NCI-H345 treated with DMSO at 0.1 percent for 48 hours (cell line): ENCODE measurements around the gene NOXA1.
A peak's percentile ranks its signal among the peaks of the same experiment; 100 is the strongest.
"Not testable (repeated sequence)": the region's sequence is repeated elsewhere in the genome, so short reads cannot be mapped to it uniquely, and the experiment has no call there.

Experiments used
- DNase-seq: peaks from one replicate; lab custom pipeline; 2025; ENCODE audit not compliant: unreplicated experiment; lab: John Stamatoyannopoulos, UW

Gene NOXA1

DNA sequence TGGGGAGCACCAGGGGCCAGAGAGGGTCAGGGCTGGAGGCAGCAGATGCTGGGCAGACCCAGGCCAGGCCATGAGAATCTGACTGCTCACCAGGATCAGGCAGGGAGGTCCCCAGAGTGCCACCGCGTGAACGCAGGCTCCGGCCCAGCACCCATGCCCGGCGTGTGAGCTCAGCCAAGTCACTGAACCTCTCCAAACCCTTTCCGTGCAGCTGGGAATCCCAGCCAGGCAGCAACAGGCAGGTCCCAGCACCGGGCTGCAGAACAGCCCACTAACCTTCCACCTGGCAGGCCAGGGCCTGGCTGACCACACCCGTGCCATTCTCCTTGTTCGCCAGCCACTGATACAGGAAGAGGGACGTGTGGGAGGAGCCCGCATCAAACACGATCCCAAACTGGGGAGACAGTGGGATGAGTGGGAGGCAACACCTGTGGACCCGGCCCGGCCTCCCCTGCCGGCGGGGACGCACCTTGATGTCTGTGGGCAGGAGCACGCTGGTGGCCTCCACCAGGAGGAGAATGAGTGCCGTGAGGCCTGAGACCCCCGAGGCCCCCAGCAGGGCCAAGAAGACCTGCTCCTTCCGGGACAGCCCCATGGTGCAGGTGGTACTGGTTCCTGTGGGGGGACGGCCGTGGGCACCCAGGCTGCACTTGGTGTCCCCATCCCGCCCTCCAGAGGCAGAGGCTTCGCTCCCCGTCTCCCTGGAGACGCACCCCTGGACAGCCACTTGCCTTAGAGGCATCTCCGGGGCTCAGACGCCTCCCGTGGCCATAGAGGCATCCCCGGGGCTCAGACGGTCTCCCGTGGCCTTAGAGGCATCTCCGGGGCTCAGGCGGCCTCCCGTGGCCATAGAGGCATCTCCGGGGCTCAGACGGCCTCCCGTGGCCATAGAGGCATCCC, 14.7 kb downstream of the NOXA1 start:
- DNase-seq: no peak

DNA sequence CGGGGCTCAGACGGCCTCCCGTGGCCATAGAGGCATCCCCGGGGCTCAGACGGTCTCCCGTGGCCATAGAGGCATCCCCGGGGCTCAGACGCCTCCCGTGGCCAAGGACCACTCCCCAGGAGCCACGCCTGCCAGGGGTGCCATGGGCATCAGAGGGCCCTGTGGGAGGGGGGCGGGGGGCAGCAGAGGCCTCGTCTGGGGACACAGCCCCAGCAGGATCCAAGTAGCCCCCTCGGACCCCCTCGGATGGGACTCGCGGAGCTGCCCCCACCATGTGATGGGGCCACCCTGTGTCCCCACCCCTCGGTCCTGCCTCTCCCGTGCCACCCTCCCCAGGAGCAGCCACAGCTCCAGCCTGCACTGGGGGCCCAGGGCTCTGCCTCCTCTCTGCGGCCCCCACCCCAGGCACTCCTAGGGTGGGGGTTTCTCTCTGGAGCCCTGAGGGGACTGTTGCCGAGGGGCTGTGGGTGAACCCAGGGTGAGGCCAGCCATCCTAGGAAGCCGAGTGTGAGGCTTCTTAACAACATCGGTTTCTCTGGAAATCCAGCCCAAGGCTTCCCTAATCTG, 15.5 kb downstream of the NOXA1 start:
- no peak for DNase-seq

GRCh38 chr9:137439158-137439714, 16.0 kb downstream of the NOXA1 start:
- DNase-seq: no peak

- DNase-seq: peak; percentile 68
Observed at GRCh38 chr9:137441289-137441934, 18.2 kb downstream of the NOXA1 start, which contains the start of gene ENTPD8. ENTPD8 (minus strand) TSS chr9:137441357; CDS start chr9:137438285, 3,072 bp downstream.

DNA sequence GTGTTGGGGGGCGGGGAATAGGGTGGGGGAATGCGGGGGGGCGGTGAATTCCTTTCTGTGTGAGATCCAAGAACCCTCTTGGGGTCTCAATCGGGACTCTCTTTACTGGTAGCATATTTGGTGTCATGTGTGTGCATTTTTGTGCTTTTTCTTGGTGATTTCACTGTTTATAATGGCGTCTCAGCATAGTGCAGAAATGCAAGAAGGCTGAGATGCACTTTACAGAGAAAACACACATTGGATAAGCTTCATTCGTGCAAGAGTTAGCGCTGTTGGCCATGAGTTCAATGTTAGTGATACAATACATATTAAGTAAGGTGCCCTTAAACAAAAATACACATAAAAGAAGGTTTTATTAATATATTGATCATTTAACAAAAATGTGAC, 18.7 kb downstream of the NOXA1 start:
- no peak for DNase-seq

- DNase-seq: no peak
Observed at GRCh38 chr9:137444106-137444790, 21.1 kb downstream of the NOXA1 start.

DNA sequence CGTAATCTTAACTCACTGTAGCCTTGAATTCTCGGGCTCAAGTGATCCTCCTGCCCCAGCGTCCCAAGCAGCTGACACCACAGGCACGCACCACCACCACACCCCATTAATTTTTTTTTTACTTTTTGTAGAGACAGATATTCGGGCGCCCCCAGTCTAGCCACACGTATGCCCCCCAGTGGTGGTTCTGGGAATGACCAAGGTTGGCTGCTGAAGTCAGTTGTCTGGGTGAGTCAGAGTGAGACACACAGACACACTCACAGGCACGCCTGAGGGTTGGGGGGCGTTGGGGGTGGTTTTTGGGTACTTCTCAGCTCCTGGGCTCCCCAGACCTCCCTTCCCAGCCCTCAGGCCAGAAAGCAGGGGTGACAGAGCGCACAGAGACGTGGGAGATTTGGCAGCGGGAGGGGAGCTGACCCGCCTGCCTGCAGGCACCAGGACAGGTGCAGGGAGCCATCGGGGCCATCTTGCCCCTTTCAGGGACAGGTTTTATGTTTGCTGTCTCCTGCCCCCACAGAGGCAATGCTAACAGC, 22.1 kb downstream of the NOXA1 start:
- peak; percentile 52 for DNase-seq

- no peak for DNase-seq
Observed at GRCh38 chr9:137445930-137446431, 22.8 kb downstream of the NOXA1 start.

DNA sequence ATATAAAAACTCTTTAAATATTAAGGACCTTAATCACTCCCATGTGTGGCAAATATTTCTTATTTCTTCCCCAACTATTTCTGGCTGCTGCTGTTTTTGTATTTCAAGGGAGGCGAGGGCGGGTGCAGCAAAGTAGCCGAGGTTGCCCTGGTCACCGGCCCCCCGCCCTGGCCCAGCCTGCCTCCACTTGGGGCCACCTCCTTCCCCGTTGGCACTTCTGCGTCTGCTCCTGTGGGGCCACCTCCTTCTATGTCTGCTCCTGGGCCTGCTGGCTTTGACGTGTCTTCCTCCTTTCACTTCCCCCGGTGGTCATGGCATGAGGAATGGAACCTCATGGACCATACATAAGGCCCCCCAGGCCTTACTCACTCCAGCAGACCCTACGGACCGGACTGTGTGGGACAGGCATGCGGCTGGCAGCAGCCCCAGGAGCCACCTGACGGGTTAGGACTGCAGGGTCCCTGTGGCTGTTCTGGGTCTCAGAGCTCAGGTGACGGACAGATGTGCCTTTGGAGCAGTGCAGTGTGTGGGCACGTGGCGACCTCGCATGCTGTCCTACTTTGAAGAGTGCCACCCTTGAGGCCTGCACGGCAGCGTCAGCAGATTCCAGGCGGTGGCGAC, 23.8 kb downstream of the NOXA1 start:
- DNase-seq: no peak

GRCh38 chr9:137447722-137448601, 24.8 kb downstream of the NOXA1 start:
- DNase-seq: no peak

DNA sequence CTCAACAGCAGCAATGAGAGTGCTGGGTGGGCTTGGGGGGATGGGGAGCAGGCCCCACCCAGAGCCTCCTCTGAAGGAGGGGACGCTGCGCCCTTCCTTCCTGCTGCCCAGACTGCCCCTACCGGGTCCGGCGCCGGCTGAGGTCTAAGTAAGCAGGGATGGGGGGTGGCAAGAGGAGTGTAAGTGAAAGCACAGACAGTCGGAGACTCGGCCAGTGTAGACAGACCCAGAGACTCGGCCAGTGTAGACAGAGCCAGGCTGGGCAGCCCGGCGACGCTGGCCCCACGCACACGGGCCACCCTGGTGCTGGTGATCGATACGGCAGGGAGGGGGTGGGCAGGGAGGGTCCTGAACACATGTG, 25.4 kb downstream of the NOXA1 start:
- DNase-seq: no peak

- no peak for DNase-seq
Observed at GRCh38 chr9:137449081-137449844, 26.1 kb downstream of the NOXA1 start.

GRCh38 chr9:137449931-137450538, 26.8 kb downstream of the NOXA1 start:
- no peak for DNase-seq

DNA sequence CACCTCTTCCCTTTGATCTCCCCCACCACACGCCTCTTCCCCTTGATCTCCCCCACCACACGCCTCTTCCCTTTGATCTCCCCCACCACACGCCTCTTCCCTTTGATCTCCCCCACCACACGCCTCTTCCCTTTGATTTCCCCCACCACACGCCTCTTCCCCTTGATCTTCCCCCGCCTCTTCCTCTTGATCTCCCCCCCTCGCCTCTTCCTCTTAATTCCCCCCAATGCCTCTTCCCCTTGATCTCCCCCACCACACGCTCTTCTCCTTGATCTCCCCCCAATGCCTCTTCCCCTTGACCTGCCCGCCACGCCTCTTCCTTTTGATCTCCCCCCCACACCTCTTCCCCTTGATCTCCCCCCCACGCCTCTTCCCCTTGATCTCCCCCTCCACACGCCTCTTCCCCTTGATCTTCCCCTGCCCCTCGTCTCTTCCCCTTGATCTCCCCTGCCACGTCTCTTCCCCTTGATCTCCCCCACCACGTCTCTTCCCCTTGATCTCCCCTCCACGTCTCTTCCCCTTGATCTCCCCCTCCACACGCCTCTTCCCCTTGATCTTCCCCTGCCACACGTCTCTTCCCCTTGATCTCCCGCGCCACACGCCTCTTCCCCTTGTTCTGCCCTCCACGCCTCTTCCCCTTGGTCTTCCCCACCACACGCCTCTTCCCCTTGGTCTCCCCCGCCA, 27.5 kb downstream of the NOXA1 start:
- DNase-seq: not testable (repeated sequence)

- not testable (repeated sequence) for DNase-seq
Observed at GRCh38 chr9:137451264-137452005, 28.2 kb downstream of the NOXA1 start.

DNA sequence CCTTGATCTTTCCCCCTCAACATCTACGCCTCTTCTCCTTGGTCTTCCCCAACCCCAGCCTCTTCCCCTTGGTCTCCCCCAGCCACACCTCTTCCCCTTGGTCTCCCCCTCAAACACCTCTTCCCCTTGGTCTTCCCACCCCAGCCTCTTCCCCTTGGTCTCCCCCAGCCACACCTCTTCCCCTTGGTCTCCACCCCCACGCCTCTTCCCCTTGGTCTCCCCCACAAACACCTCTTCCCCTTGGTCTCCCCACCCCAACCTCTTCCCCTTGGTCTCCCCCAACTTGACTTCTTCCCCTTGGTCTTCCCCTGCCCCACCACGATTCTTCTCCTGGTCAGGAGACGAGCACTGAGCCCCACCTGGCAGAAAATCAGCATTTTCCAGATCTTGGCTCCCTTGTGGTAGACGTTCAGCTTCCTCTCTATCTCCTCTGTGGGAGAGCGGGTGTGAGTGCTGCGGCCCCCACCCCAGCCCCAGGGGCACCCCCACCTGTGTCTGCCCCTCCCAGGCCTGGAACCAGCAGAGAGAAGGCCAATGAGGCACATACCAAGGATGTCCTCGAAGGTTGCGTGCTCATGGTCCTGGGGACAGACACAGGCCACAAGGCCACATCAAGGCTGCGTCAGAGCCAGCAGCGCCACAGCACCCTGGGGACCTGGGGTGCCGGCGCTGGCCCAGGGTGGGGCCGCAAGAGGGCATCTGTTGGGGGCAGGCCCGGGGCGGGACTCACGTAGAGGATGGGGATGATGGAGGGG, 29.0 kb downstream of the NOXA1 start:
- no peak for DNase-seq
